ENCODE measurements around the gene NEU3. TPM values are rescaled to one million over a fixed set of nuclear protein-coding genes. Genes with fewer than 3 reads are reported as not detected.

NEU3 gene
- total RNA-seq, 1 experiment from 2014 or later: 12.5 TPM

DNA sequence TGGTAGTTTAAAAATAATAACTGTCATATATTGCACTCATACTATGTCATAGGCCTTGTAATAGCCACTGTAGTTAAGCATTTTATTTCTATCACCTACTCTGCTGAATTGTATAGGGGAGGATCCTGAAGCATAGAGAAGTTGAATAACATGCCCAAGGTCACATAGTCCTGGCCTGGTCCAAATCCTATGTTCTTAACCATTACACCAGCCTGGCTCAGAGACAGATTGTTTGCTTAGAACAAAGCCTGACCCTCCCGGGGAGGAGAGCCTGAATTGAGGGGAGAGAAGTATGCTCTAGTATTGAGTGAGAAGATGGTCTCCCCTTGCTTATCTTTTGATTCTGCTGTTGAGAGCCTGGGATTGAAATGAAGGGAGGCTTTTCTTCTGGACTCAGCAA lies 2.2 kb downstream of the NEU3 start:
- Histone ChIP-seq H3K27ac (ENCODE audit: low read depth, low read length) (no peak overlapping the region), H3K9ac (ENCODE audit: low read length) (no peak overlapping the region), H3K4me3 (replicated peaks in 1 of 2; ENCODE audit: low read depth in 1 of 2, low read length in 2 of 2) (no peak overlapping the region), H2AFZ (ENCODE audit: low read depth, low read length, poor library complexity, severe bottlenecking) (no peak overlapping the region), H3K4me2 (ENCODE audit: low read length) (no peak overlapping the region), H3K9me2 (ENCODE audit: insufficient read depth) (no peaks in the 10 kb centered on the region), H3K79me2 (ENCODE audit: insufficient read depth, low read length) (peaks cover 21% of the 10 kb centered on the region), H3K27me3 (ENCODE audit: insufficient read depth, low read length) (no peaks in the 10 kb centered on the region), H3K9me3 (ENCODE audit: control insufficient read depth in 1 of 2, insufficient read depth in 1 of 2, low read depth in 1 of 2, low read length in 2 of 2) (no peaks in the 10 kb centered on the region), H3K4me1 (ENCODE audit: control insufficient read depth in 1 of 2, insufficient read depth in 2 of 2, low read length in 2 of 2) (peaks cover 0 to 11% of the 10 kb centered on the region in 2 experiments; a peak in 1 of 4 replicates), H4K20me1 (ENCODE audit: insufficient read depth) (no peaks in the 10 kb centered on the region), H3K36me3 (ENCODE audit: control insufficient read depth in 1 of 2, insufficient read depth in 2 of 2, low read length in 2 of 2) (peaks cover 8 to 16% of the 10 kb centered on the region in 2 experiments)
- ATAC-seq (no peak), DNase-seq (ENCODE audit: low read depth, low spot score) (no peak)
- ChIA-PET CTCF (no interaction called here), RAD21 (ENCODE audit: low non-redundant PET in 1 of 2, low total read pairs in 2 of 2, uncharacterized antibody in 2 of 2, unreplicated experiment in 2 of 2) (no interaction called here), POLR2A (no interaction called here)
- no TSS peak for BruUV-seq (replicated peaks)
- intact Hi-C loops (cut with micrococcal nuclease): no loop called here
- TF ChIP-seq ELF1 (IDR thresholded peaks at IDR 0.05; ENCODE audit: borderline replicate concordance, low read depth) (no peak), JUND (IDR thresholded peaks at IDR 0.05) (no peak), CEBPB (IDR thresholded peaks at IDR 0.05; ENCODE audit: low read depth) (no peak)

DNA sequence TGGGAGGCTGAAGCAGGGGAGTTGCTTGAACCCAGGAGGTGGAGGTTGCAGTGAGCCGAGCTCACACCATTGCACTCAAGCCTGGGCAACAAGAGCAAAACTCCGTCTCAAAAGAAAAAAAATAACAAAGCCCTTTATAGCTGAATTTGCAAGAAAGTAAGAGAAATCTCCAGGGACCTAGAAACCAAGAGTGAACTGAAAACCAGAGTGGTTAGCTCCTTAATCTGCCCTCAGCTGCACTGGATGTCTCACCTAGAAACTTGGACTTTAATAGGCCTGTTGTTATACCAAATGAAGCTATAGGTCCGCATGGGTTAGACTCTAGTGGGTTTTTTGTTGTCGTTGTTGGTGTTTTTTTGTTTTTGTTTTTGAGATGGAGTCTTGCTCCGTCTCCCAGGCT lies 4.1 kb downstream of the NEU3 start:
- intact Hi-C loops (cut with micrococcal nuclease): no loop called here
- Histone ChIP-seq H2AFZ (ENCODE audit: low read depth, low read length, poor library complexity, severe bottlenecking) (no peak overlapping the region), H3K4me3 (replicated peaks in 1 of 2; ENCODE audit: low read depth in 1 of 2, low read length in 2 of 2) (no peak overlapping the region), H3K9me3 (ENCODE audit: control insufficient read depth in 1 of 2, insufficient read depth in 1 of 2, low read depth in 1 of 2, low read length in 2 of 2) (no peaks in the 10 kb centered on the region), H3K27ac (ENCODE audit: low read depth, low read length) (no peak overlapping the region), H3K4me2 (ENCODE audit: low read length) (no peak overlapping the region), H4K20me1 (ENCODE audit: insufficient read depth) (no peaks in the 10 kb centered on the region), H3K79me2 (ENCODE audit: insufficient read depth, low read length) (peaks cover 21% of the 10 kb centered on the region), H3K36me3 (ENCODE audit: control insufficient read depth in 1 of 2, insufficient read depth in 2 of 2, low read length in 2 of 2) (peaks cover 8 to 16% of the 10 kb centered on the region in 2 experiments), H3K4me1 (ENCODE audit: control insufficient read depth in 1 of 2, insufficient read depth in 2 of 2, low read length in 2 of 2) (peaks cover 0 to 11% of the 10 kb centered on the region in 2 experiments; a peak in 1 of 4 replicates), H3K27me3 (ENCODE audit: insufficient read depth, low read length) (no peaks in the 10 kb centered on the region), H3K9ac (ENCODE audit: low read length) (no peak overlapping the region), H3K9me2 (ENCODE audit: insufficient read depth) (no peaks in the 10 kb centered on the region)
- RAD21 ChIA-PET (ENCODE audit: low non-redundant PET in 1 of 2, low total read pairs in 2 of 2, uncharacterized antibody in 2 of 2, unreplicated experiment in 2 of 2): no interaction called here
- no peak for DNase-seq (ENCODE audit: low read depth, low spot score)
- TF ChIP-seq ZBTB33 (IDR thresholded peaks at IDR 0.05; ENCODE audit: extremely low read depth, insufficient replicate concordance, low read length): no peak
- TF ChIP-seq CEBPB (IDR thresholded peaks at IDR 0.05; ENCODE audit: low read depth): no peak
- no peak for TF ChIP-seq CTCF (IDR thresholded peaks at IDR 0.05 in 2 of 3, conservative IDR thresholded peaks at IDR 0.05 in 1 of 3; ENCODE audit: borderline replicate concordance in 1 of 3, insufficient read depth in 1 of 3, low read depth in 2 of 3, low read length in 2 of 3)
- TF ChIP-seq SP1 (IDR thresholded peaks at IDR 0.05; ENCODE audit: low read depth): no peak
- no peak for TF ChIP-seq EZH2phosphoT487 (IDR thresholded peaks at IDR 0.05; ENCODE audit: borderline replicate concordance)
- no peak for TF ChIP-seq POLR2A (IDR thresholded peaks at IDR 0.05; ENCODE audit: borderline replicate concordance, extremely low read depth, insufficient read depth, insufficient read length)
- no peak for TF ChIP-seq ZNF274 (IDR thresholded peaks at IDR 0.05; ENCODE audit: low read depth, low read length)
- TF ChIP-seq SIN3A (IDR thresholded peaks at IDR 0.05; ENCODE audit: low read depth): no peak
- TF ChIP-seq, protein P1, sequence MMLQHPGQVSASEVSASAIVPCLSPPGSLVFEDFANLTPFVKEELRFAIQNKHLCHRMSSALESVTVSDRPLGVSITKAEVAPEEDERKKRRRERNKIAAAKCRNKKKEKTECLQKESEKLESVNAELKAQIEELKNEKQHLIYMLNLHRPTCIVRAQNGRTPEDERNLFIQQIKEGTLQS (IDR thresholded peaks at IDR 0.05): no peak
- no peak for TF ChIP-seq RAD21 (IDR thresholded peaks at IDR 0.05; ENCODE audit: low read depth)
- TF ChIP-seq ELF1 (IDR thresholded peaks at IDR 0.05; ENCODE audit: borderline replicate concordance, low read depth): no peak
- no peak for TF ChIP-seq TCF7L2 (IDR thresholded peaks at IDR 0.05; ENCODE audit: borderline replicate concordance, extremely low read depth, insufficient read depth, insufficient read length)
- BruUV-seq (replicated peaks): no TSS peak
- CTCF ChIA-PET: no interaction called here
- no peak for ATAC-seq
- POLR2A ChIA-PET: no interaction called here
